Measurements from ENCODE around the gene TBC1D2B. TPM values are rescaled to one million over a fixed set of nuclear protein-coding genes. Genes with fewer than 3 reads are reported as not detected.

The TBC1D2B gene
- total RNA-seq, 6 donors from 2014 or later = 31.5 to 103 (median 64.2) TPM

DNA sequence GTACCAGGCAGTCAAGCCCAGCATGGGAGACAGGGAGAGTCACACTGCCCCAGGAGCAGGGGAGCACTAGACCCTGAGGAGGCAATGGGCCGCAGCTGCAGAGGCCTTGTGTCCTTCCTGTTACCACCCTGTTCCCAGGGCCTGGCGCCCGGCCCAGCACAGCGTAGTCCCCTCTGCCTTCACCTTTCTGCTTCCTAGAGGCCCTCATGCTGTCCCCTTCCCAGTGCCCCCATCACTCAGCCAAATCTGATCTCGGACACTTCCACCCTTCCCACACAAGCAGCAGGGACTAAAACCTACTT lies 6.9 kb upstream of the TBC1D2B start:
- TF ChIP-seq POLR2A (IDR thresholded peaks at IDR 0.05) = no peak
- TF ChIP-seq POLR2AphosphoS5 (IDR thresholded peaks at IDR 0.05) = no peak
- TF ChIP-seq, protein P1, sequence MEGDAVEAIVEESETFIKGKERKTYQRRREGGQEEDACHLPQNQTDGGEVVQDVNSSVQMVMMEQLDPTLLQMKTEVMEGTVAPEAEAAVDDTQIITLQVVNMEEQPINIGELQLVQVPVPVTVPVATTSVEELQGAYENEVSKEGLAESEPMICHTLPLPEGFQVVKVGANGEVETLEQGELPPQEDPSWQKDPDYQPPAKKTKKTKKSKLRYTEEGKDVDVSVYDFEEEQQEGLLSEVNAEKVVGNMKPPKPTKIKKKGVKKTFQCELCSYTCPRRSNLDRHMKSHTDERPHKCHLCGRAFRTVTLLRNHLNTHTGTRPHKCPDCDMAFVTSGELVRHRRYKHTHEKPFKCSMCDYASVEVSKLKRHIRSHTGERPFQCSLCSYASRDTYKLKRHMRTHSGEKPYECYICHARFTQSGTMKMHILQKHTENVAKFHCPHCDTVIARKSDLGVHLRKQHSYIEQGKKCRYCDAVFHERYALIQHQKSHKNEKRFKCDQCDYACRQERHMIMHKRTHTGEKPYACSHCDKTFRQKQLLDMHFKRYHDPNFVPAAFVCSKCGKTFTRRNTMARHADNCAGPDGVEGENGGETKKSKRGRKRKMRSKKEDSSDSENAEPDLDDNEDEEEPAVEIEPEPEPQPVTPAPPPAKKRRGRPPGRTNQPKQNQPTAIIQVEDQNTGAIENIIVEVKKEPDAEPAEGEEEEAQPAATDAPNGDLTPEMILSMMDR (IDR thresholded peaks at IDR 0.05) = no peak
- no peak for TF ChIP-seq EP300 (IDR thresholded peaks at IDR 0.05)
- DNase-seq = peak in 1 of 2 donors; percentile 81
- Histone ChIP-seq H3K36me3 (no peaks in the 10 kb centered on the region), H3K4me3 (no peak overlapping the region), H3K9me3 (no peaks in the 10 kb centered on the region), H3K4me1 (peaks cover 32 to 46% (median 39%) of the 10 kb centered on the region in 4 donors), H3K27ac (peak overlapping the region; percentile 11 to 83 (median 62)), H3K27me3 (no peaks in the 10 kb centered on the region)
- ATAC-seq (ENCODE audit: low FRiP score in 2 of 2) = no peak
- 46 to 58% methylated on average over 3 to 5 of the region's 5 CpGs for WGBS, 2 donors

DNA sequence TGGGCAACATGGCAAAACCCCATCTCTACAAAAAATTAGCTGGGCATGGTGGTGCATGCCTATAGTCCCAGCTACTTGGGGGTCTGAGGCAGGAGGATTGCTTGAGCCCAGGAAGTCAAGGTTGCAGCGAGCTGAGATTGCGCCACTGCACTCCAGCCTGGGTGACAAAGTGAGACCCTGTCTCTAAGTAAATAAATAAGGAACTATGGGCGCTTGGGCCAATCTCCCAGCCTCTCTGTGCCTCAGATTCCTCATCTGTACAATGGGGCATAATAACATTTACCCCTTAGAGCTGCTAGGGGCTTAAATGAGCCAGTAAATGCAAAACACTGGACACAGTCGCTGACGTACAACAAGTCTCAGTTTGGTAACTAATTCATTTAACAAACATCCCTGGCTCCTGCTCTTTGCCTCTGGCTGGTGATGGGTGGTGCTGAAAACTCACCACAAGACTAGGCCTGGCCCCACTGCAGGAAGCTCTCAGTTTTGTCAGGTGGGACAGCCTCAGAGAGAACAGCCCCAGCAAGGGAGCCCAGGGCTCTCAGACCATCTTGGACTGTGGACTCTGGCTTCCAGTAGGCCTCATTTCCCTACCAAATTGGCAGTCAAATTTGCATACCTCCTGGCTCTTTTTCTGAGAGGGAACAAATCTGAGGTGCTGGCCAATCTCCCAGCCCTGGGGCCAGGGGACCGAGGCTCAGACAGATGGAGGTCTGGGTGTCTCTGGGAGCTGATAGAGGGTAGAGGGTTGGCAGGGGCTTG lies 6.4 kb upstream of the TBC1D2B start:
- no peak for DNase-seq
- peak overlapping the region; percentile 11 to 83 (median 62) for H3K27ac ChIP-seq
- H3K4me1 ChIP-seq = peaks cover 32 to 49% (median 40%) of the 10 kb centered on the region in 4 donors
- no peaks in the 10 kb centered on the region for H3K27me3 ChIP-seq
- ATAC-seq (ENCODE audit: low FRiP score in 2 of 2) = no peak
- no peaks in the 10 kb centered on the region for H3K9me3 ChIP-seq
- no peaks in the 10 kb centered on the region for H3K36me3 ChIP-seq
- H3K4me3 ChIP-seq = no peak overlapping the region
- 85 to 94% methylated on average over 6 of the region's 6 CpGs for WGBS, 2 donors
- no peak for TF ChIP-seq POLR2A (IDR thresholded peaks at IDR 0.05)
- TF ChIP-seq, protein P1 (IDR thresholded peaks at IDR 0.05) = no peak
- TF ChIP-seq EP300 (IDR thresholded peaks at IDR 0.05) = no peak
- no peak for TF ChIP-seq POLR2AphosphoS5 (IDR thresholded peaks at IDR 0.05)

DNA sequence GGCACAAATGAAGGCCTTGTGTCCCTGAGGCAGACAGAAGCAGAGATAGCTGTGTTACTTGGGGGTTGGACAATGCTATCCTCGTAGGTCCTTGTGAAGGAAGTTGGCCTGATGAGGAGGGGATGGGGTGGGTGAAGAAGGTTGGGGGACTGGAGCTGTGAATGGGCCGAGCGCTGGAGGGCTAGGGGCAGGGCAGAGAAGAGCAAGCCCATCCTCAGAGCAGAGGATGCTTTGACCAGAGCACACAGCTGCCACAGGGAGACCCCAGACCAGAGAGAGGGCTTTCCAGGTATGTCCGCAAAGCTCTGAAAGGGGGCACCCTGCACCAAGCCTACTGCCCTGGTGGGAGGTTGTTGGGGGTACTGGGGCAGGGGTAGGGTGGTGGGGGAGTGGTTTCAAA lies 5.7 kb upstream of the TBC1D2B start:
- Histone ChIP-seq H3K4me1 (peaks cover 34 to 50% (median 43%) of the 10 kb centered on the region in 4 donors), H3K36me3 (no peaks in the 10 kb centered on the region), H3K4me3 (no peak overlapping the region), H3K27me3 (no peaks in the 10 kb centered on the region), H3K27ac (peak overlapping the region in 3 of 4 donors; percentile 56 to 83 (median 68)), H3K9me3 (no peaks in the 10 kb centered on the region)
- TF ChIP-seq POLR2A (IDR thresholded peaks at IDR 0.05) (no peak), EP300 (IDR thresholded peaks at IDR 0.05) (no peak), POLR2AphosphoS5 (IDR thresholded peaks at IDR 0.05) (no peak)
- TF ChIP-seq, protein P1 (IDR thresholded peaks at IDR 0.05) = no peak
- ATAC-seq (ENCODE audit: low FRiP score in 2 of 2) (no peak), DNase-seq (no peak)
- WGBS, 2 donors = 80 to 84% methylated on average over 4 of the region's 4 CpGs

DNA sequence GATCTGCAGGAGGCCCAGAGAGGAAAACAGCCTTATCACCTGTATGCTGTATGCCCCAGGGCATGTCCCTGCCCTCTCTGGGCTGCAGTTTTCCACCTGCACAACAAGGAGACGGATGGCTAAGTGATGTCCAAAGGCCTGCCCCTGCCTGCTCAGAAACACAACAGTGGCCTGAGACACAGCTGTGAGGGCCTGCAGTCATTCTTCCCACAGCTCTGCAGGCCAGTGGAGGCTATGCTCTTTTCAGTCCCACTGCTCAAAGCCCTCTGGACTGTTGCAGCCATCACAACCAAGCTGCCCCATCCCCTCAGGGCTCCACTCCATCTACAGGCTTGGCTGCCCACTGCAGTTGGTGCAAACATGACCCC lies 5.2 kb upstream of the TBC1D2B start:
- H3K4me3 ChIP-seq = no peak overlapping the region
- peak overlapping the region in 3 of 4 donors; percentile 56 to 83 (median 68) for H3K27ac ChIP-seq
- 53 to 100% methylated on average over 1 of the region's 1 CpG for WGBS, 2 donors
- ATAC-seq (ENCODE audit: low FRiP score in 2 of 2) = no peak
- H3K9me3 ChIP-seq = no peaks in the 10 kb centered on the region
- no peak for DNase-seq
- H3K4me1 ChIP-seq = peaks cover 38 to 55% (median 46%) of the 10 kb centered on the region in 4 donors
- TF ChIP-seq POLR2AphosphoS5 (IDR thresholded peaks at IDR 0.05) = no peak
- TF ChIP-seq POLR2A (IDR thresholded peaks at IDR 0.05) = no peak
- TF ChIP-seq EP300 (IDR thresholded peaks at IDR 0.05) = no peak
- TF ChIP-seq, protein P1 (IDR thresholded peaks at IDR 0.05) = no peak
- H3K27me3 ChIP-seq = no peaks in the 10 kb centered on the region
- no peaks in the 10 kb centered on the region for H3K36me3 ChIP-seq

Measured in upper lobe of left lung (tissue), 6 donors.